GM21717 (cell line): Measurements from ENCODE around the gene GMIP.
A peak's percentile ranks its signal among the peaks of the same experiment; 100 is the strongest.
"Not testable (repeated sequence)": the region's sequence is repeated elsewhere in the genome, so short reads cannot be mapped to it uniquely, and the experiment has no call there.

Experiments
- ATAC-seq: cut with Tn5 transposase; IDR thresholded peaks from one replicate; pipeline ENCODE4 v1.9.1; 2021; ENCODE audit warnings: mild to moderate bottlenecking, moderate library complexity; ENCODE audit not compliant: unreplicated experiment

The GMIP gene

GRCh38 chr19:19613506-19613905, 30.0 kb downstream of the GMIP start:
- no peak for ATAC-seq

- ATAC-seq, result no peak
Measured at GRCh38 chr19:19610376-19611202, 32.9 kb downstream of the GMIP start.

DNA sequence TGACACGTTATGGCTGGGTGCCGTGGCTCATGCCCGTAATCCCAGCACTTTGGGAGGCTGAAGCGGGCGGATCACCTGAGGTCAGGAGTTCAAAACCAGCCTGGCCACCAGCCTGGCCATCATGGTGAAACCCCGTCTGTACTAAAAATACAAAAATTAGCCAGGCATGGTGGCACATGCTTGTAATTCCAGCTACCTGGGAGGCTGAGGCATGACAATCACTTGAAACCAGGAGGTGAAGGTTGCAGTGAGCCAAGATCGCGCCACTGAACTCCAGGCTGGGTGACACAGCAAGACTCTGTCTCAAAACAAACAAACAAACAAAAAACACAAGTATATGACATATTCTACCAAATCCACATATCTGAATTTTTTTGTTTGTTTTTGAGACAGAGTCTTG, 36.8 kb downstream of the GMIP start:
- ATAC-seq, result not testable (repeated sequence)

- peak; percentile 41 for ATAC-seq
Measured at GRCh38 chr19:19606021-19606420, 37.4 kb downstream of the GMIP start.

GRCh38 chr19:19602713-19603324, 40.6 kb downstream of the GMIP start:
- ATAC-seq, result no peak

GRCh38 chr19:19602136-19602712, 41.2 kb downstream of the GMIP start:
- ATAC-seq, result no peak

- no peak for ATAC-seq
Measured at GRCh38 chr19:19600793-19601330, 42.6 kb downstream of the GMIP start.

GRCh38 chr19:19598728-19599451, 44.6 kb downstream of the GMIP start:
- ATAC-seq, result not testable (repeated sequence)

GRCh38 chr19:19597809-19598306, 45.6 kb downstream of the GMIP start:
- peak; percentile 63 for ATAC-seq

DNA sequence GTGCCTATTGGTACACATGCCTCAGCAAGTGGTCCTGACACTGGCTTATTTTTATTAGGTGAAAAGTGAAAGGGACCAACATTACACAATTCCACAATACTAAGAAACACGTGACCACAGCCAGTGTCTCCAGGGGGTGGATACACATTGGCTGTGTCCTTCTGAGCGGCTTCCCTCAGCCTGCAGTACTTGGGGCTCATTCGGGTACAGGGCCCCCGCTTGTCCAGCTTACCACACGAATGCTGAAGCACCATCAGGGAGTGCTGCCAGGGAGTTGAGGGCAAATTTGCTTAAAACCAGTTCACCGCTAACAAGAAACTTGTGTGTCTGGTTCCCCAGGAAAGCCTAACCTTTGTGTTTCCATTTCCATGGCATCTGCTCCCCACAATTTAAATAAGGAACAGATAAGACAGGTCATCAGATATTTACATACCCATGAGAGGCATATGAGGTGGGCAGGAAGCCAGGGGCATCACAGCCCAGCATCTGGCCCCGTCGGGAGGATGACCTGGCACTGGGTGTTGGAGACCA, 48.2 kb downstream of the GMIP start:
- ATAC-seq, result no peak

DNA sequence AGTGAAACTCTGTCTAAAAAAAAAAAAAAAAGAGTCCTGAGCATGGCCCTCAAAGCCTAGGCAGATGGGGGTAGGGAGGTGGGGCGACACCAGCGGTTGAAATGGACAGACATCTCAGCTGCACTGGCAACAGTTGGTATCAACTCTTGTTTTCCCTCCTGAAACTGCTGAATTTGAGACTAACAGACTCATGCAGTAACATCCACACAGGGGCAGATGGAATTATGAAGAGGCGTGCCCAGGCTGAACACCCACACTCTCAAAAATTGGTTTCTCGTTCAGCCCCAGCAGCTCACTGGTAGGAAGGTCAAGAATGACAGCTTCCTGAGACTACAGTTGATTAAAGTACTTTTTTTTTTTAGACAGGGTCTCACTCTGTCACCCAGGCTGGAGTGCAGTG, 49.1 kb downstream of the GMIP start:
- ATAC-seq, result no peak

DNA sequence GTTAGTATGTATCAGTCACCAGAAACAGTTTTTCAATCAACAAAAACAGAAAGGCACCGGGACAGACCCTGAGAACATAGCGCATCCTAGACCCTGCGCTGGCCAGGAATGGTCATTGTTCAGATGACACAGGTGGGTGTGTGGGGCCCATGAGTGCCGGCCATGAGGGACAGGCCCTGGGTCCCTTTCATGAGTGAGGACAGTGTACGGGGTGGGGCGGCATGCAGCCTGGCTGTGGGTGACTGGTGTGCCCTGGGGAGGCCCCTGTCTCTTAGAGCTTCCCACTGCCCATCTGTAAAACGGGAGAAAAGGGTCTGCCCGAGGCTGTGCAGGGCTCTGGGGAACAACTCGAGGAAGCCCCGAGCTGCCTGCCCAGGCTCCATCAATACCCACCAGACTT, 50.8 kb downstream of the GMIP start:
- ATAC-seq, result no peak

DNA sequence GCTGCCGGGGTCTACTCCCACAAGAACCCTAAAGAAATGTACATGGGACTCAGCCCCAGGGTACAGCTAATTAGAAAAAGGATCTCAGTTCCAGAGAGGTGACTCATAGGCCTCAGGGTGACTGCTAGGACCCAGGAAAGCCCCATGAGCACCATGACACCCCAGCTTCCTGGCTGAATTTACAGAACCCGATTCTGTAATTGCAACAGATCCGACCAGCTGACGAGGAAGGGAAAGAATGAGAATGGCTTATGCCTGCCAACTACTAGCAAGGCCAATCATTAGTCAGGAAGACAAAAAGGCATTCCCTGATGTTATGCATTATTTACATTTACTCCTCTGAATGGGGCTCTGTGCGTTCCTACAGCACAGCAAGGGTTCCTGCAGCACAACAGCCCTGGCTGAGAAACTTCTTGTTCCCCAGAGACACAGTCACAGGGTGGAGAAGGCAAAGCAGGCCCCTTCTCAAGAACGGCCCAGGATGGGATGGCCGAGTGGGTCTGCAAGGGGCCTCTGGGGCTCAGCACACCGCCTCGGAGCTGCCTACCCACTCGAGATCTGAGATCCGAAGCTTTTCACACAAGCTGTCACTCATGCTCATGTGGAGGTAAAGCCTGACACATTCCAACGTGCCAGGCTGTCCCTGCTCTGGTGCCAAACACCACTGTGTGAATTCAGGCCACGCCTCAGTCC, 52.2 kb downstream of the GMIP start:
- ATAC-seq, result peak; percentile 41

GRCh38 chr19:19588546-19588945, 54.9 kb downstream of the GMIP start:
- no peak for ATAC-seq

DNA sequence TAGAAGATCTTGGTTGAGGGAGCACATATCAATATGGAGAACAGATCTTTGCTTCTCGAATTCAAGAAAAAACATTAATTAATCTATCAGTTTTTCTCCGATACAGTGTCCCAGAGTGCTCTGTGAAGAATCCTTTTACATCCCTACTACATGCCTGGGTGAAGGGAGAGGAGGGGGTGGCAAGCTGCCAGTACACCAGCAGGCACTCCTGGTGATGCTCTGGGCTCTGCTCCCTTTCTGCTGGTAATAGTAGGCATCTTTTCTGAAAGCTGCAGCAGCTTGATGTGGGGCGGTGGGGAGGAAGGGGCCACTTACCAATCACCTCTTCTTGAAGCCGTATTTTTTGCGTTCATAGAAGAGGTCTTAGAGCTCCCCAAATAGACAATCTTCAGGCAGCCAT, 55.7 kb downstream of the GMIP start:
- no peak for ATAC-seq

DNA sequence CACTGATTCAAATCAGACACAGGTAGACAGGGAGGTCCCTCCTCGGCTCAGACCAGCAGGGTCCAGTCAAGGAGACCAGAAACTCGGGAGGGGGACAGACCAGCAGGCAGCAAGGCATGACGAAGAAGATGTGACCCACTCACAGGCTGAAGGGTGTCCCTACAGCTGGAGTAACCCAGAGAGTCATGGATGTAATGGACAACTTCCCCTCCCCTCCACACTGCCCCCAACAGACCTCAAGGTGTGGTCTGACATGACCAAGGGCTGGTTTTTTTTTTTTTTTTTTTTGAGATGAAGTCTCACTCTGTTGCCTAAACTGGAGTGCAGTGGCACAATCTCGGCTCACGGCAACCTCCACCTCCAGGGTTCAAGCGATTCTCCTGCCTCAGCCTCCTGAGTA, 59.1 kb downstream of the GMIP start:
- no peak for ATAC-seq

DNA sequence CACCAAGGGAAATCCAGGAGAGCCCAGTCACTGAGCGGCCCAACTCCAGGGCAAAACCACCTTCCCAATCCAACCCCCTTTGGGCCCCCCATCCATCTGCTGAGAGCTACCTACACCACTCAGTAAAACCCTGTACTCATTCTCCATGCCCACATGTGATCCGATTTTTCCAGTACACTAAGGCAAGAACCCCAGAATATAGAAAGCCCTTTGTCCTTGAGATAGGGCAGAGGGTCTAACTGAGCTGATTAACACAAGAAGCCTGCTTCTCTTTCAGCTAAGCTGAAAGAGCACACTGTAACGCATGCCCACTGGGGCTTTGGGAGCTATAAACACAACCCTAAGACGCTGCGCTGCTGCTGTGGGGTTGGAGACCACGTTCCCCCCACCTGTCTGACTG, 61.0 kb downstream of the GMIP start:
- no peak for ATAC-seq

GRCh38 chr19:19581391-19581790, 62.1 kb downstream of the GMIP start:
- no peak for ATAC-seq

DNA sequence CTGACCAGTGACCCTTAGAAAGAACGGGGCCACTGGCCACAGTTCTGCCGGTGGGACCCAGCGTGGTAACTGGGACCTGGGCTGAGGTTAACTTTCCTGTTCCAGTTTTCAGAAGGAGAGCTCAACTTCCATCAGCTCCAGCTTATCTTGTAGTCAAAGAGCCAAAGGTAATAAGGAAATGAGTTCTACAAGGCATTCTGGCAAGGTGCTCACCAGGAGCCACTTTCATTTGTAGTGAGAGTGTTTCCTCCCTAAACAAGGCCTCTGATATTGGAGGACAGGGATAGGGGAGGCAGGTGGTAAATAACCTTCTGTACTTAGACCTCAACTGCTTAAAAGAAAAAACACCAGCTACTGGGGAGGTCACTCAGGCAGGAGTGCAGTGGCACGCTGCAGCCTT, 63.0 kb downstream of the GMIP start:
- no peak for ATAC-seq
